Measurements from ENCODE around the gene ACTR2.
"Not testable (repeated sequence)": the region's sequence is repeated elsewhere in the genome, so short reads cannot be mapped to it uniquely, and the experiment has no call there.

The ACTR2 gene

GRCh38 chr2:65228263-65228750, 676 bp downstream of the ACTR2 start:
- no peak for DNase-seq (ENCODE audit: low spot score)

- DNase-seq (ENCODE audit: low spot score) = no peak
These were observed 3.5 kb downstream of the ACTR2 start for GRCh38 chr2:65231121-65231520.

DNA sequence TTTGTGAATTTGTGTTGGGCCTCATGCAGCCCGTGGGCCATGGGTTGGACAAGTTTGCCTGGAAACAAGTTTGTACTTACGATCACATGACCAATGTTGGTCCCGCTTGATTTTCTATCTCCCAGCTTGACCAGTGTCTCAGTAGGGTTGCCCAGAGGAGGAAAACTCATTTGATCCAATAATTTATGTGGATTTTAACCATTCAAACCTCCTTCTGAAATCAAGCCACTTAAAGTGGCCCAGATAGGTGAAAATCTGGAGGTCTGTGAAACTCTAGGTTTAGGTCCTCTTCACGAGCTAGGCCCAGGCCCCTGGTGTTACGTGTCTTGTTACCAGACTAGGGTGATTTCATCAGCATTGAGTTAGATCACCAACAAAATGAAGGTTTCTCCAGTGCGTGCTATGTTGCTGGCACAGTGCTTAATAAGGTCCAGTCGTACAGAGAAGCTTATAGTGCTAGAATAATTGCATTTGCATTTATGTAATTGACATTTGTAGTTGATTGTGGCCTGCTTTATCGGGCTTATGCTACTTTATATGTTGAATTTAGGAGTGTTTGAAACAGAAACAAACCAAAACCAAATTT, 4.4 kb downstream of the ACTR2 start:
- no peak for DNase-seq (ENCODE audit: low spot score)

DNA sequence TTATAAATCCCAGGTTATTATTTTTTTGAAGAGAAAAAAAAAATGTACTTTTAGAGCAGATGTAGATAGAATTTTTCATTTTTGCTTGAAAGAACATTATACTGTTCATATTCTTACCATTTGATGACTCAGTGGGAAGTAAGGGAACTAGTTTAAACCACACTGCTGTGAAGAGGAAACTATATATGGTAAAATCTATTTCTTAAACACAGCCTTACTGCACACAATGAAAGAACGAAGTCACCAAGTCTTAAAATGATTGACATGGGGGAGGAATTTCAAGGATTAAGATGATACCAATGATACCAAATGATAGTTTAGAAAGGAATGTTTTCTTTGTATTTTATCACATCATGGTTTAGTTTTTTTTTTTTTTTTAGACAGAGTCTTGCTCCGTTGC, 5.0 kb downstream of the ACTR2 start:
- DNase-seq (ENCODE audit: low spot score) = no peak

GRCh38 chr2:65240657-65241056, 13.0 kb downstream of the ACTR2 start:
- DNase-seq (ENCODE audit: low spot score) = no peak

- DNase-seq (ENCODE audit: low spot score) = not testable (repeated sequence)
These were observed 16.8 kb downstream of the ACTR2 start for GRCh38 chr2:65244452-65244851.

DNA sequence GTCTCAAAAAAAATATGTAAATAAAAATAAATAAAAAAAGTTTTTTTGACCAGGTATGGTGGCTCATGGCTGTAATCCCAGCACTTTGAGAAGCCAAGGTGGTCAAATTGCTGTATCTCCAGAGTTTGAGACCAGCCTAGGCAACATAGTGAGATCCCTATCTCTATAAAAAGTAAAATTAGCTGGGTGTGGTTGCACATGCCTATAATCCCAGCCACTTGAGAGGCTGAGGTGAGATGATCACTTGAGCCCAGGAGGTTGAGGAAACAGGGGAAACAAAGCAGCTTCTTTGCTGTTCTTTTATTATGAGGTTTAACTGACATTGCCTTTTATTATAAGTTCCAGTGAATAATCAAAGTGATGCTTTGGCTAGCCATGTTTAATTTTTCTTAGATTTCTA, 25.0 kb downstream of the ACTR2 start:
- no peak for DNase-seq (ENCODE audit: low spot score)

DNA sequence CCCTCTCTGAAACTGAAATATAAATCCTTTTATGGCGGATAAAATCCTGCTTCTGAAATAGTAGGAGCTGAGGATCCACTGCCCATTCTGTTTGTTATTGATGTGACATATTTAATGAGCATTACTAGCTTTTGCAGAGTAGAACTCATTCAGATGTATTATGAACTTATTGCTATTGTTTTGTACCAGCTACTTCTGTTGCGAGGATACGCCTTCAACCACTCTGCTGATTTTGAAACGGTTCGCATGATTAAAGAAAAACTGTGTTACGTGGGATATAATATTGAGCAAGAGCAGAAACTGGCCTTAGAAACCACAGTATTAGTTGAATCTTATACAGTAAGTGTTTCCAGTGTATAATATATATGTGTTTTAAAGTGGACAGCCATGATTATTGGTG, 27.7 kb downstream of the ACTR2 start:
- no peak for DNase-seq (ENCODE audit: low spot score)

GRCh38 chr2:65256054-65256453, 28.4 kb downstream of the ACTR2 start:
- DNase-seq (ENCODE audit: low spot score) = no peak

- not testable (repeated sequence) for DNase-seq (ENCODE audit: low spot score)
These were observed 30.2 kb downstream of the ACTR2 start for GRCh38 chr2:65257866-65258265.

DNA sequence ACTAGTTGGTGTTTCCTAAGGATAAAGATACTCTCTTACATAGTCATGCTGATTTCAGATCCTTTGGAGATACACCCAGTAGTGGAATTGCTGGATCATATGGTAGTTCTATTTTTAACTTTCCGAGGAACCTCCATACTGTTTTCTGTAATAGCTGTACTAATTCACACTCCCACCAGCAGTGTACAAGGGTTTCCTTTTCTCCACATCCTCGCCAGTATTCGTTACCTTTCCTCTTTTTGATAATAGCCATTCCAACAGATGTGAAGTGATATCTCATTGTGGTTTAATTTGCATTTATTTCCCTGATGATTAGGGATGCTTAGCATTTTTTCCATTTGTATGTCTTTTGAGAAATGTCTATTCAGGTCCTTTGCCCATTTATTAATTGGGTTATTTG, 34.0 kb downstream of the ACTR2 start:
- DNase-seq (ENCODE audit: low spot score) = no peak

- no peak for DNase-seq (ENCODE audit: low spot score)
These were observed 35.6 kb downstream of the ACTR2 start for GRCh38 chr2:65263262-65263661.

DNA sequence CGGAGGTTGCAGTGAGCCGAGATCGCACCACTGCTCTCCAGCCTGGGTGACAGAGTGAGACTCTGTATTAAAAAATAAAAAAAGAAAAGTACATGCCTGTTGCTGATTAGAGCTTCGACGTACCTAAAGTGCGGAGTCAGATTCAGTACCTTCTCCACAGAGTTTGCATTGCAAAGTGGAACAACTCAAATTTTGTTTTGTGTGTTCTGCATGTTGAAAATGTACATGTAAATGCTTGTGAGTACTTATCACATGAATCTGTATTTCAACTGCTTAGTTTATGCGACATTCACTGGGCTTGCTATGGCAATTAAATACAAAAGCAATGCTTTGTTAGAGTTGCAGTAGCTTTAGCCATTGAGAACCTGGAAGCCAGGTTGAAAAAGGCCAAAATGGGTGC, 36.4 kb downstream of the ACTR2 start:
- no peak for DNase-seq (ENCODE audit: low spot score)

DNA sequence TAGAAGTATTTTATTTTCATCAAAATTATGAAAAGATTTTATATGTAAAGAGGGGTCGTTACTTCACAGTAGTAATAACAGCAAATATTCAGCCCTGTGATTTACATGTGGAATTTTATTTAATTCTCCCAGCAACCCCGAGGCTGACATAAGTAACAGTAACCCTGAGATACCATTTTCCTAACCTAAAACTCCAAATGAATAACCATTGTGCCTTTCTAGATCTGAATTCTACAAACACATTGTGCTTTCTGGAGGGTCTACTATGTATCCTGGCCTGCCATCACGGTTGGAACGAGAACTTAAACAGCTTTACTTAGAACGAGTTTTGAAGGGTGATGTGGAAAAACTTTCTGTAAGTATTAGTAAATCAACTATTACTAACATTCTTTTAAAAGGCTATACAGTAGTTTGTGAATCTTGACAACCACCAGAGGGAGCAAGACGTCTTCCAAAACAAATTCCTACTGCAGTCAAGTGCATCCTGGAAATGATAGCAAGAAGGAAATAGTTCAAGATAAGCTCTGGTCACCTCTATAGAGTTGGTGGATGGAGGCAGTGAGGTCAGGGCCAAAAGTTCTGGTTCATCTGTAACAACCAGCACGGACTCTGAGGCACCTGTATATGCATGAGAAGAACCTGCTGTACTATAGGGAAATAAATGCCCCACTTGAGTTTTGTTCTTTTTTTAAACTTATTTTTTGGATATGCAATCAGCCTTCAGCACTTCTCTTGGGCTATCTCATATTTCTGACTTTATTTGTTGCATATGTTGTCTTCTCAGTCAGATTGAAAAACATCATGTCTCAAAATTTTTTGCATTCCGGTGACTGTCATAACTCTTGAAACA, 37.4 kb downstream of the ACTR2 start:
- DNase-seq (ENCODE audit: low spot score) = peak; percentile 25

GRCh38 chr2:65265671-65266045, 38.0 kb downstream of the ACTR2 start:
- DNase-seq (ENCODE audit: low spot score) = no peak

DNA sequence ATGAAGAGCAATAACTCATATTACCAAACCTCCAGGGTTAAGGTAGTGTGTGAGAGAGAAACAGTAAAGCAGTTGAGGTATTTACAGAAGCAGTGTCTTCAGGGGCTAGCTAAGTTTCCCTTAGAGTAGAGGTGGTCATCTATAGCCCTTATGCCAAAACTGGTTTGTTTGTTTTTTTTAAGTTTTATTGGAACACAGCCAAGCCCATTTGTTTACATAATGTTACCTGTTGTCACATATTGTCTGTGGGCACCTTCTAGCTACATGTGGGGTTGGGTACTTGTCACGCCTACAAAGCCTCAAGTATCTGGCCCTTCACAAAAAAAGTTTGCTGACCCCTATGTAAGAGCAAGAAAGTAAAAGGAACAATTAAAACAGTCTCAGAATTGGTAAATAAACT, 39.4 kb downstream of the ACTR2 start:
- no peak for DNase-seq (ENCODE audit: low spot score)

- no peak for DNase-seq (ENCODE audit: low spot score)
These were observed 41.3 kb downstream of the ACTR2 start for GRCh38 chr2:65268957-65269356.

- no peak for DNase-seq (ENCODE audit: low spot score)
These were observed 45.7 kb downstream of the ACTR2 start for GRCh38 chr2:65273344-65273743.

- no peak for DNase-seq (ENCODE audit: low spot score)
These were observed 47.7 kb downstream of the ACTR2 start for GRCh38 chr2:65275141-65275915.

DNA sequence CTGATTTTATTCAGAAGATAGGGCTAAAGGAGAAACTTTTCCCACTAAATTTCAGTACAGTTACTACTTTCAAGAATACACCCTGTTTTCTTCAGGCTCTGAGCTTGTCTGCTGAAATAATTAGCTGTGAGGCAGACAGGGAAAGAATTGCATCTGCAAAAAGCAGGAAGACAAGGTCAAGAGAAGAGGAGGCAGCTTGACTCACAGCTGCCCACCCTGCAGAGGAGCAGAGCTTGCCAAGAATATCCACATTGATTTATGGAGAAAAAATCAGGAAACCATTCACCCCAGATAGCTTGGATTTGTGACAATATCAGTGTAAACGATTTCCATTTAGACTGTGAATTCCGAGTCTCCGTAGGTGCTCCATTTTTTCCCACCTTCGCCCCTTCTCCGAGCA, 49.0 kb downstream of the ACTR2 start:
- no peak for DNase-seq (ENCODE audit: low spot score)

DNA sequence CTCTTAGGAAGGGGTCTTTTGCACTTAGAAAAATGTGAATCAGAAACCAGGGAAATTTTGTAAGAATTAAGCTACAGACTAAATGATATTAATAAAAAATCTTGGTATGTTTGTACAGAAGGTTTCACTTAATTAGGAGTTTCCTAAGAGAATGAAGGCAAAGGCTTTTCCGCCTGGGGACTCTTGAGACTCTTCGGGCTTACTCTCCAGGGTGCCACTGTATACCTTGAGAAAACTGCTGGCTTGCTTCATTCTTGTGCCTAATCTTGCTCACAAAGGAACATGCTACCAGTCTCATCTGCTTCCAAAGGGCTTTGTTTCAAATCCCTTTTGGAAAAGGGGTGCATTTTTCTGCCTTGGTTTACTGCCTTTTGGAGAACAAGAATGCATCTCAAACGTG, 49.5 kb downstream of the ACTR2 start:
- no peak for DNase-seq (ENCODE audit: low spot score)

DNA sequence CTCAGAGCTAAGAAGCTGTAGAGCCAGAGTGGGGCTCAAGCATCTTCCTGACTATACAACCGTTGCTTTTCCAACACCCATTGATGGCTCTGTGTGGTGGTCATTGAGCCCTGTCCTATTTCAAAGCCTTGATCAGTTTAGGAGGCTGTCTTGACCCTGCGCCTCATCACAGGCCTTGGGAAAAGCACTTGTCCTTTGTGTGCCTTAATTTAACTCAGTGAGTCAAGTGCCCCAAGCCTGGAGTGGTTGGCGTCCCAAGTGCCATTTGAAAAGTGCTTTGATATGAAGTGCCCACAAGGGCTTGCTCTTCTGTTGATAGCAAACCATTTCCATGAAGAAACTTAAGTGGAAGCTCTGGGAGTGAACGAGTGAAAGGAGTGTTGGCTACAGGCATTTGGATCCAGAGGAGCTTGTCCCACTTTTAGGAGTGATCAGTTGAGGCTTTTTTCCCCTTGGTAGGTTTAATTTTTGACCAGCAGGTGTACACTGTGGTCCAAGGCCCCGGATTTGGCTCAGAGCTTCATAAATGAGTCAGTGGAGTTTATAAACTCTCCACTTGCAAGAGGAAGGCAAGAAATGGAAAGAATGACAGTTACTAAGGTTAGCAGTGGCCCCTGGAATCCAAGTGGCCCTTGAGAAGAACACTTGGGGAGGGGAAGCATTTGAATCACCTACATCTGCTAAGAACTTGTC, 50.3 kb downstream of the ACTR2 start:
- DNase-seq (ENCODE audit: low spot score) = no peak
